K562 (cell line): ENCODE measurements around the gene GIGYF2. TPM values are rescaled to one million over a fixed set of nuclear protein-coding genes. Genes with fewer than 3 reads are reported as not detected.

Experiments
- ATAC-seq: fragments of 200-7000 bp; cut with Tn5 transposase; 3 replicates; pipeline ENCODE4 v1.9.1; 2020; ENCODE audit warnings: moderate library complexity
- BruUV-seq: library from RNA; stranded (reverse); fragments of 400-500 nt; replicated peaks from 2 replicates; lab custom pipeline; 2021; lab: Mats Ljungman, UMichigan
- CTCF ChIA-PET: fragments of 300-600 bp; formaldehyde crosslinking; extraction: SDS; loops from one replicate; lab custom pipeline; 2021; ENCODE audit warnings: low intra/inter-chr PET ratio; lab: Yijun Ruan, JAX
- POLR2A ChIA-PET: fragments of 300-600, 350-650 bp; sonication (Branson Sonifier 250); formaldehyde crosslinking; extraction: SDS; loops from one replicate; lab custom pipeline; 2021; ENCODE audit warnings: antibody characterized with exemption, inconsistent platforms; lab: Yijun Ruan, JAX
- DNase-seq, 4 experiments: peaks; one replicate each; pipeline versions ENCODE4 v3.0.0 to v3.0.0-alpha.2; 2011 to 2018; ENCODE audit warnings: low spot score in 3 of 4, mixed read lengths in 3 of 4; ENCODE audit errors: extremely low read depth in 1 of 4
- FAIRE-seq: peaks from 2 replicates; lab custom pipeline; 2011; peaks lifted over from hg19 to GRCh38; lab: Jason Lieb, UNC
- H2AFZ ChIP-seq: 2 replicates; pipeline ENCODE4 v1.6.0; 2011; ENCODE audit warnings: low read depth, low read length, control low read depth, inconsistent platforms
- H3K27ac ChIP-seq: fragments of 200-600 bp; 3 replicates; pipeline ENCODE4 v1.8.0; 2011; ENCODE audit warnings: low read depth, mild to moderate bottlenecking, control low read depth, inconsistent platforms, low read length, moderate library complexity, mixed read lengths; ENCODE audit errors: extremely low read depth
- H3K27me3 ChIP-seq, 2 experiments: fragments of 300-600 bp in 1 of 2; 2 replicates in 1 of 2; 3 replicates in 1 of 2; pipeline versions ENCODE4 v1.6.0 to v1.8.0; 2011; ENCODE audit warnings: inconsistent platforms in 2 of 2, low read length in 2 of 2, mild to moderate bottlenecking in 1 of 2, mixed read lengths in 1 of 2, moderate library complexity in 1 of 2; ENCODE audit not compliant: control insufficient read depth in 2 of 2, insufficient read depth in 2 of 2
- H3K36me3 ChIP-seq: fragments of 300-600 bp; 3 replicates; pipeline ENCODE4 v1.8.0; 2011; ENCODE audit warnings: mild to moderate bottlenecking, low read length, inconsistent platforms; ENCODE audit not compliant: control insufficient read depth, insufficient read depth
- H3K4me1 ChIP-seq, 2 experiments: fragments of 200-600 bp in 1 of 2; replicated peaks in 1 of 2; 2 replicates in 1 of 2; 3 replicates in 1 of 2; pipeline versions ENCODE4 v1.5.1 to v1.8.0; 2011; ENCODE audit warnings: inconsistent platforms in 2 of 2, low read length in 2 of 2, mild to moderate bottlenecking in 1 of 2, mixed read lengths in 1 of 2, moderate library complexity in 1 of 2; ENCODE audit not compliant: control insufficient read depth in 2 of 2, insufficient read depth in 2 of 2
- H3K4me2 ChIP-seq: 2 replicates; pipeline ENCODE4 v1.6.1; 2011; ENCODE audit warnings: low read length, control low read depth, inconsistent platforms, mixed read lengths; ENCODE audit not compliant: insufficient read depth
- H3K4me3 ChIP-seq: fragments of 200-600 bp; sonication (generic), shearing (Covaris generic); 2 replicates; pipeline ENCODE4 v1.5.1; 2016; ENCODE audit warnings: control low read depth, inconsistent platforms
- H3K79me2 ChIP-seq: fragments of 200-600 bp; 3 replicates; pipeline ENCODE4 v1.8.0; 2011; ENCODE audit warnings: low read length, inconsistent platforms; ENCODE audit not compliant: control insufficient read depth, insufficient read depth
- H3K9ac ChIP-seq, 2 experiments: 2 replicates each; pipeline versions ENCODE4 v1.6.0 to v1.6.1; 2011; ENCODE audit warnings: low read depth in 2 of 2, low read length in 2 of 2, control low read depth in 1 of 2, inconsistent platforms in 1 of 2, mild to moderate bottlenecking in 1 of 2, mixed read lengths in 1 of 2; ENCODE audit not compliant: insufficient read depth in 1 of 2
- H3K9me1 ChIP-seq: one replicate; pipeline ENCODE4 v1.6.0; 2011; ENCODE audit warnings: inconsistent platforms, mild to moderate bottlenecking, low read length, moderate library complexity; ENCODE audit not compliant: control insufficient read depth, insufficient read depth
- H3K9me3 ChIP-seq: replicated peaks from 2 replicates; pipeline ENCODE4 v1.5.1; 2011; ENCODE audit warnings: low read depth, low read length, inconsistent platforms; ENCODE audit not compliant: control insufficient read depth, insufficient read depth
- H4K20me1 ChIP-seq: replicated peaks from 2 replicates; pipeline ENCODE4 v1.6.1; 2011; ENCODE audit warnings: low read length, inconsistent platforms, mixed read lengths; ENCODE audit not compliant: control insufficient read depth, insufficient read depth
- CBX2 ChIP-seq: fragments of 200-600 bp; sonication (generic); IDR thresholded peaks from one replicate; pipeline ENCODE4 v1.6.1; 2012; ENCODE audit warnings: mild to moderate bottlenecking, low read length, inconsistent platforms; ENCODE audit not compliant: insufficient read depth, poor library complexity, severe bottlenecking
- CTCFL ChIP-seq: IDR thresholded peaks from 2 replicates; pipeline ENCODE4 v1.6.1; 2011; ENCODE audit warnings: borderline replicate concordance, low read depth, mild to moderate bottlenecking, moderate library complexity, low read length; ENCODE audit not compliant: insufficient read depth, poor library complexity, severe bottlenecking
- HMGN3 ChIP-seq: IDR thresholded peaks from 2 replicates; pipeline ENCODE4 v1.6.1; 2011; ENCODE audit warnings: borderline replicate concordance, low read depth, mild to moderate bottlenecking, mixed read lengths, low read length; ENCODE audit not compliant: insufficient read length; ENCODE audit errors: extremely low read depth
- HOMEZ ChIP-seq: fragments of 250-450 bp; sonication (Bioruptor Pico); IDR thresholded peaks from 2 replicates; pipeline ENCODE4 v1.4.0; 2020; ENCODE audit warnings: mild to moderate bottlenecking, moderate library complexity
- HOXB6 ChIP-seq: fragments of 250-450 bp; sonication (Bioruptor Pico); IDR thresholded peaks from 2 replicates; pipeline ENCODE4 v1.5.1; 2022; ENCODE audit warnings: mild to moderate bottlenecking, borderline replicate concordance
- IRF9 ChIP-seq: fragments of 450-650 bp; IDR thresholded peaks from 2 replicates; pipeline ENCODE4 v1.6.1; 2016; ENCODE audit warnings: missing biosample characterization, missing genetic modification characterization
- PHB2 ChIP-seq: fragments of 450-650 bp; IDR thresholded peaks from 2 replicates; pipeline ENCODE4 v1.6.1; 2017; ENCODE audit warnings: low read depth
- PHF20 ChIP-seq: fragments of 450-650 bp; IDR thresholded peaks from 2 replicates; pipeline ENCODE4 v1.6.1; 2018; ENCODE audit not compliant: partially characterized antibody
- TSC22D4 ChIP-seq: fragments of 450-650 bp; IDR thresholded peaks from 2 replicates; pipeline ENCODE4 v1.6.1; 2016; ENCODE audit warnings: missing genetic modification characterization, missing biosample characterization, control low read depth
- XRCC4 ChIP-seq: IDR thresholded peaks from one replicate; pipeline ENCODE4 v1.6.1; 2011; ENCODE audit not compliant: insufficient read depth, insufficient read length; ENCODE audit errors: extremely low read depth
- WGBS: fragments of 100-300 bp; shearing (Covaris generic); methylation state at CpG from one replicate; pipeline ENCODE4 v1.1.6; 2016; ENCODE audit warnings: low coverage, mixed read lengths; ENCODE audit not compliant: insufficient coverage; ENCODE audit errors: missing lambda C conversion rate; 5-methylcytosine and 5-hydroxymethylcytosine counted together
- in situ Hi-C: fragments of 300-500 bp; cut with MboI; formaldehyde crosslinking; loops from 4 replicates; pipeline ENCODE4 v1.15.0; 2018; ENCODE audit warnings: inconsistent platforms, mixed read lengths
- intact Hi-C: fragments of 100-400 bp; cut with micrococcal nuclease; formaldehyde crosslinking; loops from 2 replicates; pipeline ENCODE4 v1.14.2; 2022
- polyA plus RNA-seq, 8 experiments: library from polyadenylated mRNA; depleted of rRNA in 4 of 8; stranded (reverse) in 5 of 8; unstranded in 3 of 8; fragments of >200 nt; fragmentation: Nextera tagmentation in 2 of 8; fragmentation: Illumina TruSeq in 1 of 8; extraction: Ambion mirVana in 2 of 8; extraction: Trizol in 1 of 8; gene quantifications; 2 replicates each; pipeline versions ENCODE4 v1.2.1 to v1.2.3, GENCODE V29; 2011 to 2014; ENCODE audit warnings: inconsistent platforms in 1 of 8, missing spikeins in 1 of 8
- total RNA-seq, 7 experiments: library from RNA; depleted of rRNA in 6 of 7; stranded (reverse); fragments of >200 nt in 6 of 7; fragmentation: Illumina TruSeq in 2 of 7; extraction: Trizol in 2 of 7; gene quantifications; 2 replicates each; pipeline versions ENCODE4 v1.2.1 to v1.2.3, GENCODE V29; 2011 to 2021; ENCODE audit warnings: low replicate concordance in 1 of 7

Gene GIGYF2
- total and polyA plus RNA-seq, 9 of the 15 experiments (the other 6 are each of a cell fraction or from before 2014, with no cell fraction given), result 12.7 to 52.7 (median 34.9) TPM

GRCh38 chr2:232653441-232653840, 43.7 kb upstream of the GIGYF2 start:
- no peaks in the 10 kb centered on the region for H3K9me1 ChIP-seq
- no peak for TF ChIP-seq HOXB6 (CRISPR knock-in tag)
- TF ChIP-seq XRCC4, result no peak
- TF ChIP-seq CBX2, result no peak
- TF ChIP-seq PHB2, result no peak
- no peak for TF ChIP-seq HMGN3
- TF ChIP-seq IRF9, result no peak
- TF ChIP-seq CTCFL, result no peak
- no peak for TF ChIP-seq TSC22D4 (tag)
- TF ChIP-seq PHF20, result no peak
- no peak for TF ChIP-seq HOMEZ (CRISPR knock-in tag)
- TF ChIP-seq, all 486 proteins: peak for 0
- Histone ChIP-seq H3K4me3 (no peak overlapping the region), H3K4me2 (no peak overlapping the region), H2AFZ (no peak overlapping the region), H3K36me3 (no peaks in the 10 kb centered on the region), H3K79me2 (no peaks in the 10 kb centered on the region), H3K9me3 (no peaks in the 10 kb centered on the region), H3K27ac (no peak overlapping the region), H4K20me1 (no peaks in the 10 kb centered on the region), H3K27me3 (peaks cover 0 to 15% of the 10 kb centered on the region in 2 experiments; a peak in 1 of 5 replicates), H3K9ac (no peak overlapping the region), H3K4me1 (no peaks in the 10 kb centered on the region; a peak in 1 of 5 replicates)
- POLR2A ChIA-PET, result no interaction called here
- ATAC-seq, result no peak
- intact Hi-C loops (no loop called here), in situ Hi-C loops (no loop called here)
- 43% methylated on average over 7 of the region's 7 CpGs for WGBS
- no peak for DNase-seq
- no peak for FAIRE-seq
- CTCF ChIA-PET, result no interaction called here
- no TSS peak for BruUV-seq
